Measurements from ENCODE around the gene CDY1.
"Not testable (repeated sequence)": the region's sequence is repeated elsewhere in the genome, so short reads cannot be mapped to it uniquely, and the experiment has no call there.

The CDY1 gene

GRCh38 chrY:25621817-25622216 is at the start of gene CDY1:
Gene CDY1, plus strand, starts transcription at chrY:25622117. Its CDS starts 326 bp downstream, at chrY:25622443.
- DNase-seq (ENCODE audit: low read depth) = not testable (repeated sequence)

GRCh38 chrY:25593336-25593735 is 28.6 kb upstream of the CDY1 start:
- not testable (repeated sequence) for DNase-seq (ENCODE audit: low read depth)

GRCh38 chrY:25620209-25620608 is 1.7 kb upstream of the CDY1 start:
- not testable (repeated sequence) for DNase-seq (ENCODE audit: low read depth)

GRCh38 chrY:25626524-25626923 is 4.6 kb downstream of the CDY1 start:
- DNase-seq (ENCODE audit: low read depth) = not testable (repeated sequence)

- not testable (repeated sequence) for DNase-seq (ENCODE audit: low read depth)
Observed at GRCh38 chrY:25630383-25631112, 8.6 kb downstream of the CDY1 start.

- DNase-seq (ENCODE audit: low read depth) = not testable (repeated sequence)
Observed at GRCh38 chrY:25639852-25640251, 17.9 kb downstream of the CDY1 start.

- not testable (repeated sequence) for DNase-seq (ENCODE audit: low read depth)
Observed at GRCh38 chrY:25643024-25643915, 21.4 kb downstream of the CDY1 start.
